Fibroblast of villous mesenchyme (primary cell): ENCODE measurements around the gene KLHDC7B. TPM values are rescaled to one million over a fixed set of nuclear protein-coding genes. Genes with fewer than 3 reads are reported as not detected.

Experiments
- DNase-seq: peaks from one replicate; pipeline ENCODE4 v3.0.0-alpha.2; 2010; ENCODE audit warnings: low read depth
- H3K4me3 ChIP-seq: 2 replicates; pipeline ENCODE4 v1.5.1; 2011; ENCODE audit warnings: low read depth, mild to moderate bottlenecking, low read length
- CTCF ChIP-seq: IDR thresholded peaks from 2 replicates; pipeline ENCODE4 v1.5.1; 2012; ENCODE audit warnings: low read depth, mild to moderate bottlenecking, low read length; ENCODE audit not compliant: insufficient read depth
- total RNA-seq: library from RNA; depleted of rRNA; stranded (reverse); fragments of >200 nt; gene quantifications from 2 replicates; pipeline ENCODE4 v1.2.3, GENCODE V29; 2012

The KLHDC7B gene
- total RNA-seq, 1 donor = not detected

- H3K4me3 ChIP-seq = no peak overlapping the region
- no peak for TF ChIP-seq CTCF
- no peak for DNase-seq
These were observed 899 bp upstream of the KLHDC7B start for GRCh38 chr22:50544746-50545253.

GRCh38 chr22:50546326-50547262 is 895 bp downstream of the KLHDC7B start:
- DNase-seq = no peak
- H3K4me3 ChIP-seq = peak overlapping the region; percentile 25
- TF ChIP-seq CTCF = no peak

- DNase-seq = no peak
- TF ChIP-seq CTCF = no peak
- peak overlapping the region; percentile 25 for H3K4me3 ChIP-seq
These were observed 1.7 kb downstream of the KLHDC7B start for GRCh38 chr22:50547263-50547985.

- no peak for DNase-seq
- no peak overlapping the region for H3K4me3 ChIP-seq
These were observed 2.6 kb downstream of the KLHDC7B start for GRCh38 chr22:50548040-50548920.

GRCh38 chr22:50548921-50549790 is 3.5 kb downstream of the KLHDC7B start:
- no peak overlapping the region for H3K4me3 ChIP-seq
- DNase-seq = no peak
- TF ChIP-seq CTCF = no peak

More at GRCh38 chr22:50548040-50548920, 2.6 kb downstream of the KLHDC7B start:
- TF ChIP-seq CTCF = no peak

- DNase-seq = no peak
- no peak overlapping the region for H3K4me3 ChIP-seq
- no peak for TF ChIP-seq CTCF
These were observed 4.7 kb downstream of the KLHDC7B start for GRCh38 chr22:50550395-50550794.
